Measurements from ENCODE around the gene ENKUR.
"Not testable (repeated sequence)": the region's sequence is repeated elsewhere in the genome, so short reads cannot be mapped to it uniquely, and the experiment has no call there.

Gene ENKUR

GRCh38 chr10:25018703-25019102 lies 2.7 kb upstream of the ENKUR start:
- ATAC-seq, result no peak

GRCh38 chr10:25017661-25018060 lies 1.7 kb upstream of the ENKUR start:
- ATAC-seq, result no peak

GRCh38 chr10:25017154-25017590 lies 1.2 kb upstream of the ENKUR start:
- no peak for ATAC-seq

- ATAC-seq, result peak; percentile 97
Measured at GRCh38 chr10:25016376-25017153, 607 bp upstream of the ENKUR start, which contains the start of gene THNSL1. THNSL1 (plus strand) TSS chr10:25016612; CDS start chr10:25023224, 6,612 bp downstream.

GRCh38 chr10:25014579-25014978 lies 1.4 kb downstream of the ENKUR start:
- no peak for ATAC-seq

GRCh38 chr10:25011591-25011990 lies 4.4 kb downstream of the ENKUR start:
- not testable (repeated sequence) for ATAC-seq

- no peak for ATAC-seq
Measured at GRCh38 chr10:24998044-24998443, 17.9 kb downstream of the ENKUR start.

- no peak for ATAC-seq
Measured at GRCh38 chr10:24995072-24995471, 20.9 kb downstream of the ENKUR start.

GRCh38 chr10:24993237-24993958 lies 22.6 kb downstream of the ENKUR start:
- no peak for ATAC-seq

GRCh38 chr10:24992512-24993133 lies 23.3 kb downstream of the ENKUR start:
- ATAC-seq, result no peak

- ATAC-seq, result no peak
Measured at GRCh38 chr10:24991298-24991697, 24.7 kb downstream of the ENKUR start.

GRCh38 chr10:24989867-24990266 lies 26.1 kb downstream of the ENKUR start:
- ATAC-seq, result no peak

GRCh38 chr10:24988831-24989640 lies 26.9 kb downstream of the ENKUR start:
- no peak for ATAC-seq

- ATAC-seq, result no peak
Measured at GRCh38 chr10:24984906-24985305, 31.1 kb downstream of the ENKUR start.

GRCh38 chr10:24983946-24984345 lies 32.0 kb downstream of the ENKUR start:
- ATAC-seq, result no peak

- ATAC-seq, result no peak
Measured at GRCh38 chr10:24983130-24983529, 32.8 kb downstream of the ENKUR start.

- no peak for ATAC-seq
Measured at GRCh38 chr10:24982319-24983112, 33.4 kb downstream of the ENKUR start.

- ATAC-seq, result no peak
Measured at GRCh38 chr10:24981161-24981710, 34.7 kb downstream of the ENKUR start.

GRCh38 chr10:24979685-24980084 lies 36.3 kb downstream of the ENKUR start:
- no peak for ATAC-seq

- no peak for ATAC-seq
Measured at GRCh38 chr10:24974976-24975375, 41.0 kb downstream of the ENKUR start.

- ATAC-seq, result no peak
Measured at GRCh38 chr10:24973163-24973562, 42.8 kb downstream of the ENKUR start.

GRCh38 chr10:24971374-24971773 lies 44.6 kb downstream of the ENKUR start:
- ATAC-seq, result no peak
